ENCODE data around the gene EARS2. TPM values are rescaled to one million over a fixed set of nuclear protein-coding genes. Genes with fewer than 3 reads are reported as not detected.
"Not testable (repeated sequence)": the region's sequence is repeated elsewhere in the genome, so short reads cannot be mapped to it uniquely, and the experiment has no call there.

Gene EARS2
- total RNA-seq, 1 experiment from 2014 or later: 34.9 TPM

DNA sequence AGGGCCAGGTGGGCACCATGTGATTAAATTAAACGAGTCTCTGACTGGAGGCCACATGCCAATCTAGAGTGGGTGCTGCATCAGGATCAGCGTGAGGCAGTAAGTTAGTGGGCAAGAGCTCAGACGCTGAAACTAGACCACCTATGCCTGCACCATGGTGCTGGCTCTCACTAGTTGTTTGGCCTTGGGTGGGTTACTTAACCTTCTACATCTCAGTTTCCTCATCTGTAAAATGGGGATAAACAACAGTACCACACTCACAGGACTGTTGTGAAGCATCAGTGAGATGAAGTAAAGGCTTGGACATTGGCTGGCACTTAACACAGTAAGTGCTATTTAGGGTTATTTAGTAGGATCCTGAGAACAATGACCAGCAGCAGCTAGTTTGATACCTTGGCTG, 33.0 kb upstream of the EARS2 start:
- H3K9me2 ChIP-seq (ENCODE audit: insufficient read depth): no peaks in the 10 kb centered on the region
- intact Hi-C loops (cut with micrococcal nuclease; ENCODE audit: unreplicated experiment): no loop called here
- no TSS peak for BruUV-seq (replicated peaks)
- ChIA-PET CTCF (no interaction called here), POLR2A (ENCODE audit: unreplicated experiment) (no interaction called here)
- TF ChIP-seq, protein P1, sequence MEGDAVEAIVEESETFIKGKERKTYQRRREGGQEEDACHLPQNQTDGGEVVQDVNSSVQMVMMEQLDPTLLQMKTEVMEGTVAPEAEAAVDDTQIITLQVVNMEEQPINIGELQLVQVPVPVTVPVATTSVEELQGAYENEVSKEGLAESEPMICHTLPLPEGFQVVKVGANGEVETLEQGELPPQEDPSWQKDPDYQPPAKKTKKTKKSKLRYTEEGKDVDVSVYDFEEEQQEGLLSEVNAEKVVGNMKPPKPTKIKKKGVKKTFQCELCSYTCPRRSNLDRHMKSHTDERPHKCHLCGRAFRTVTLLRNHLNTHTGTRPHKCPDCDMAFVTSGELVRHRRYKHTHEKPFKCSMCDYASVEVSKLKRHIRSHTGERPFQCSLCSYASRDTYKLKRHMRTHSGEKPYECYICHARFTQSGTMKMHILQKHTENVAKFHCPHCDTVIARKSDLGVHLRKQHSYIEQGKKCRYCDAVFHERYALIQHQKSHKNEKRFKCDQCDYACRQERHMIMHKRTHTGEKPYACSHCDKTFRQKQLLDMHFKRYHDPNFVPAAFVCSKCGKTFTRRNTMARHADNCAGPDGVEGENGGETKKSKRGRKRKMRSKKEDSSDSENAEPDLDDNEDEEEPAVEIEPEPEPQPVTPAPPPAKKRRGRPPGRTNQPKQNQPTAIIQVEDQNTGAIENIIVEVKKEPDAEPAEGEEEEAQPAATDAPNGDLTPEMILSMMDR (conservative IDR thresholded peaks at IDR 0.05): no peak
- no peak for TF ChIP-seq EZH2 (IDR thresholded peaks at IDR 0.05; ENCODE audit: low read depth)
- peaks cover 34% of the 10 kb centered on the region for H3K36me3 ChIP-seq (ENCODE audit: low read depth)
- H3K27ac ChIP-seq: no peak overlapping the region
- H4K20me1 ChIP-seq (ENCODE audit: insufficient read depth): peaks cover 75% of the 10 kb centered on the region
- no peak overlapping the region for H2AFZ ChIP-seq
- no peaks in the 10 kb centered on the region for H3K9me3 ChIP-seq (ENCODE audit: insufficient read depth, low read depth)
- no peak for DNase-seq
- no peaks in the 10 kb centered on the region for H3K27me3 ChIP-seq (ENCODE audit: insufficient read depth, low read depth)
- H3K4me1 ChIP-seq (replicated peaks; ENCODE audit: insufficient read depth): peaks cover 3% of the 10 kb centered on the region; the same call in 1 of the 2 replicates
- H3K4me3 ChIP-seq: no peak overlapping the region
- no peak overlapping the region for H3K4me2 ChIP-seq
- H3F3A ChIP-seq (ENCODE audit: insufficient read depth, low read depth): no peaks in the 10 kb centered on the region
- H3K79me2 ChIP-seq (ENCODE audit: low read depth): peaks cover 47% of the 10 kb centered on the region

DNA sequence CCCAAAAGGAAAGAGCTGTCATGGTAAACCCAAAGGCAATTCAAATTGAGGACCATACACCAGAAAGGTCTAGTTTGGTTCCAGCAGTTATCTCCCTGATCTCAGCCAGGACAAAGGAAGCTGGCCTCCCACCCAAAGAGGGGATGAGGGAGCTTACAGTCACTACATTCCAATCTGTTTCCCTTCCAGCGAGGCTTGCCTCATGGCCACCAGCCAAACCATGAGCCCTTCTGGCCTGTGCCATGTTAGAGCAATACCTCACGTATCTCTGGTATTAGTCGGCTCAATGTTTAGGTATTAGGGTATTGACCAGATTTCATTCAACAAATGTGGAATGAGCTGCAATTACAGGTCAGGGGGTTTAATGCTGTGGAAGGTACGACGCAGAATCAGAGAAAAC, 30.6 kb upstream of the EARS2 start:
- Histone ChIP-seq H3K79me2 (ENCODE audit: low read depth) (peaks cover 24% of the 10 kb centered on the region), H4K20me1 (ENCODE audit: insufficient read depth) (peaks cover 55% of the 10 kb centered on the region), H3K9me2 (ENCODE audit: insufficient read depth) (no peaks in the 10 kb centered on the region), H3K36me3 (ENCODE audit: low read depth) (peaks cover 37% of the 10 kb centered on the region), H3K9me3 (ENCODE audit: insufficient read depth, low read depth) (no peaks in the 10 kb centered on the region), H3K27me3 (ENCODE audit: insufficient read depth, low read depth) (no peaks in the 10 kb centered on the region), H3K4me2 (no peak overlapping the region), H3K27ac (no peak overlapping the region), H3K4me3 (no peak overlapping the region), H3K4me1 (replicated peaks; ENCODE audit: insufficient read depth) (no peaks in the 10 kb centered on the region), H3F3A (ENCODE audit: insufficient read depth, low read depth) (no peaks in the 10 kb centered on the region), H2AFZ (no peak overlapping the region)
- ChIA-PET CTCF (no interaction called here), POLR2A (ENCODE audit: unreplicated experiment) (interaction anchor here (0.5 kb wide), 1 partner anchor 152 kb away, joined by 3 read pairs; no protein-coding TSS in a partner anchor)
- TF ChIP-seq, protein P1 (conservative IDR thresholded peaks at IDR 0.05): no peak
- TF ChIP-seq EZH2 (IDR thresholded peaks at IDR 0.05; ENCODE audit: low read depth): no peak
- intact Hi-C loops (cut with micrococcal nuclease; ENCODE audit: unreplicated experiment): no loop called here
- no peak for DNase-seq
- BruUV-seq (replicated peaks): no TSS peak

DNA sequence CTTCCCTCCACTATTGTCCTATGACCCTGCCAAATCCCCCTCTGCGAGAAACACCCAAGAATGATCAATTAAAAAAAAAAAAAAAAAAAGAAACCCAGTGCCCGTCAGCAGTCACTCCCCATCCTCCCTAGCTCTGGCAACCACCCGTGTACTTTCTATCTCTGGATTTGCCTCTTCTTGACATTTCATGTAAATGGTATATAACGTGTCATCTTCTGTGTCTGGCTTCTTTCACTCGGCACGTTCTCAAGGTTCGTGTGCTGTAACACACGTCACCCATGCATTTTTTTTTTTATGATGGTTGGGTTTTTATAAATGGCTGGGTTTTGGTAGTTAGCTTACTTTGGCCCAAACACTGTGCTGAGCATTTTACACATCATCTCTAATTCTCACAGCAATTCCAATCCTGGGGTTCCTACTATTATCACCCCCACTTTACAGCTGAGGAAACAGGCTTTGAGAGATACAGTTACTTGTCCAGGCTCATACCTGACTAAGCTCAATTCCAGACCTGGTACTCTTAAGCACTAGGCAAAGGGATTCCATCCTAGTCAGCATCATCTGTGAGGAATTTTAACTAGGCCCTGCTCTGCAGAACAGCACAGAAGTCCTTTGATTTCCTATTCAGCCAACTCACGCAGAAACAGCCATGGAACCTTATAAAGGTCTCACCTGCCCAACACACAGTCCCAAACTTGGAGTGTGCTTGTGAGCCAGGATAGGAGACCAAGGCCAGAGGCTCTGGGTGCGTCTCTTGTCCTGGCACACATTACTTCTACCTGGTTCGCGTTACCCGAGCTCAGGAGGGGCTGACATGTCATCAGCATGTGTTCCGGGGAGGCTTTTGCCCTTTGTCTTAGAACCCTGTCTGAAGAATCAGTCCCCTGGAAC, 27.3 kb upstream of the EARS2 start:
- no peak for DNase-seq
- no peaks in the 10 kb centered on the region; the same call in 1 of the 2 replicates for H3K9me3 ChIP-seq (ENCODE audit: insufficient read depth, low read depth)
- no TSS peak for BruUV-seq (replicated peaks)
- H3K27ac ChIP-seq: no peak overlapping the region
- no peaks in the 10 kb centered on the region for H3K27me3 ChIP-seq (ENCODE audit: insufficient read depth, low read depth)
- peaks cover 32% of the 10 kb centered on the region for H4K20me1 ChIP-seq (ENCODE audit: insufficient read depth)
- no peak overlapping the region for H2AFZ ChIP-seq
- peaks cover 8% of the 10 kb centered on the region; the same call in 1 of the 2 replicates for H3F3A ChIP-seq (ENCODE audit: insufficient read depth, low read depth)
- no peak overlapping the region for H3K4me2 ChIP-seq
- H3K36me3 ChIP-seq (ENCODE audit: low read depth): peaks cover 28% of the 10 kb centered on the region
- H3K4me3 ChIP-seq: no peak overlapping the region
- CTCF ChIA-PET: no interaction called here
- TF ChIP-seq, protein P1 (conservative IDR thresholded peaks at IDR 0.05): no peak
- no peak for TF ChIP-seq EZH2 (IDR thresholded peaks at IDR 0.05; ENCODE audit: low read depth)
- H3K9me2 ChIP-seq (ENCODE audit: insufficient read depth): no peaks in the 10 kb centered on the region
- POLR2A ChIA-PET (ENCODE audit: unreplicated experiment): no interaction called here
- intact Hi-C loops (cut with micrococcal nuclease; ENCODE audit: unreplicated experiment): no loop called here
- no peaks in the 10 kb centered on the region for H3K4me1 ChIP-seq (replicated peaks; ENCODE audit: insufficient read depth)
- H3K79me2 ChIP-seq (ENCODE audit: low read depth): no peaks in the 10 kb centered on the region

DNA sequence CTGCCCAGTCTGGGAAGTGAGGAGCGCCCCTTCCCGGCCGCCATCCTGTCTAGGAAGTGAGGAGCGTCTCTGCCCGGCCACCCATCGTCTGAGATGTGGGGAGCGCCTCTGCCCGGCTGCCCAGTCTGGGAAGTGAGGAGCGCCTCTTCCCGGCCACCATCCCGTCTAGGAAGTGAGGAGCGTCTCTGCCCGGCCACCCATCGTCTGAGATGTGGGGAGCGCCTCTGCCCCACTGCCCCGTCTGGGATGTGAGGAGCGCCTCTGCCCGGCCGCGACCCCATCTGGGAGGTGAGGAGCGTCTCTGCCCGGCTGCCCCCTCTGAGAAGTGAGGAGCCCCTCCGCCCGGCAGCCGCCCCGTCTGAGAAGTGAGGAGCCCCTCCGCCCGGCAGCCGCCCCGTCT, 26.1 kb upstream of the EARS2 start:
- H3K27ac ChIP-seq; H2AFZ ChIP-seq; H3K4me3 ChIP-seq; H3K9me3 ChIP-seq (ENCODE audit: insufficient read depth, low read depth); POLR2A ChIA-PET (ENCODE audit: unreplicated experiment); H3K27me3 ChIP-seq (ENCODE audit: insufficient read depth, low read depth); CTCF ChIA-PET; DNase-seq; intact Hi-C loops (cut with micrococcal nuclease; ENCODE audit: unreplicated experiment); BruUV-seq (replicated peaks); H3K4me1 ChIP-seq (replicated peaks; ENCODE audit: insufficient read depth); H3K79me2 ChIP-seq (ENCODE audit: low read depth); H3K9me2 ChIP-seq (ENCODE audit: insufficient read depth); H3K4me2 ChIP-seq: not testable (repeated sequence)
- Histone ChIP-seq H3K36me3 (ENCODE audit: low read depth) (peaks cover 21% of the 10 kb centered on the region), H3F3A (ENCODE audit: insufficient read depth, low read depth) (peaks cover 15% of the 10 kb centered on the region), H4K20me1 (ENCODE audit: insufficient read depth) (peaks cover 23% of the 10 kb centered on the region)
